NOMO-1 treated with DMSO at 0.1 percent for 48 hours (cell line): ENCODE measurements around the gene ARHGAP11A.
"Not testable (repeated sequence)": the region's sequence is repeated elsewhere in the genome, so short reads cannot be mapped to it uniquely, and the experiment has no call there.

ENCODE experiments used
- DNase-seq: peaks from one replicate; lab custom pipeline; 2025; ENCODE audit not compliant: unreplicated experiment; lab: John Stamatoyannopoulos, UW

The ARHGAP11A gene, protein sequence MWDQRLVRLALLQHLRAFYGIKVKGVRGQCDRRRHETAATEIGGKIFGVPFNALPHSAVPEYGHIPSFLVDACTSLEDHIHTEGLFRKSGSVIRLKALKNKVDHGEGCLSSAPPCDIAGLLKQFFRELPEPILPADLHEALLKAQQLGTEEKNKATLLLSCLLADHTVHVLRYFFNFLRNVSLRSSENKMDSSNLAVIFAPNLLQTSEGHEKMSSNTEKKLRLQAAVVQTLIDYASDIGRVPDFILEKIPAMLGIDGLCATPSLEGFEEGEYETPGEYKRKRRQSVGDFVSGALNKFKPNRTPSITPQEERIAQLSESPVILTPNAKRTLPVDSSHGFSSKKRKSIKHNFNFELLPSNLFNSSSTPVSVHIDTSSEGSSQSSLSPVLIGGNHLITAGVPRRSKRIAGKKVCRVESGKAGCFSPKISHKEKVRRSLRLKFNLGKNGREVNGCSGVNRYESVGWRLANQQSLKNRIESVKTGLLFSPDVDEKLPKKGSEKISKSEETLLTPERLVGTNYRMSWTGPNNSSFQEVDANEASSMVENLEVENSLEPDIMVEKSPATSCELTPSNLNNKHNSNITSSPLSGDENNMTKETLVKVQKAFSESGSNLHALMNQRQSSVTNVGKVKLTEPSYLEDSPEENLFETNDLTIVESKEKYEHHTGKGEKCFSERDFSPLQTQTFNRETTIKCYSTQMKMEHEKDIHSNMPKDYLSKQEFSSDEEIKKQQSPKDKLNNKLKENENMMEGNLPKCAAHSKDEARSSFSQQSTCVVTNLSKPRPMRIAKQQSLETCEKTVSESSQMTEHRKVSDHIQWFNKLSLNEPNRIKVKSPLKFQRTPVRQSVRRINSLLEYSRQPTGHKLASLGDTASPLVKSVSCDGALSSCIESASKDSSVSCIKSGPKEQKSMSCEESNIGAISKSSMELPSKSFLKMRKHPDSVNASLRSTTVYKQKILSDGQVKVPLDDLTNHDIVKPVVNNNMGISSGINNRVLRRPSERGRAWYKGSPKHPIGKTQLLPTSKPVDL

DNA sequence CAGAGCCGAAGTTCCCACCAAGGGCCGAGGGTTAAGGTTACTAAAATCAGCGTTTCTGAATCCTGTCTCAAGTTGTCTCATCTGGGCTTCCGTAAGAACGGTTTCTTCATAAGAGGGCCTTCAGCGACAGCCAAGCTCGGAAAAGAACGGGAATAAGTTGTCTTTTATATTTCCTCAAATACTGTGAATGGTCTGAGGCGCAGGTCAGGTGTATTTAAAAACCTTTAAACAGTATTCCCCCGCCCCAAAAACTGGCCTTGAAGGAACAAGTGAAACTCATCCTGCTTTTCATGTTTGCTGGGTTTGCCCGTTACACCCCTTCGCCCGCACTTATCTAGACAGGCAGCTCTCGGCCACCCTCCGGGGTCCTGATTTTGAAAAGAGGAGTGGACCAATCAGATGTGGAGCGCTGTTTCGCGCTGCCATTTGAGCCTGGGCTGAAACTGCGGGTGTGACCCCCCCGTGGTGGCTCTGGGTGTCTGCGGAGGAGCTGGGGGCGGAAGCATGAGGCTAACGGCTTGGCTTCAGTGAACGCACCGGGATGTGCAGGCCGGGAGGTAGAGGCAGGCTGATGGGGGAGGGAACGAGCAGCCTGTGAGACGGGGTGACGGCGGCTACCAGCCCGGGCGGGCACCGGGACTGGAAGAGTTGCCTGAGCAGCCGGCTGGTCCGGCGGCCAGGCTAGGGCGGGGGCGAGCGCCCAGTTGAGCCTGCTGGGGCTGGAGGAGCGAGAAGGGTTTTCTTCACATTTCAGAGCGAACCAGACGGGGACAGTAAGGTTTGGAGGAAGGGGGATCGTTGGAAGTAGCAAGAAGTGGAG, at the start of gene ARHGAP11A:
ARHGAP11A (plus strand) TSS at position 454 of the 820 bp plus-strand sequence. CDS start 708 bp downstream, outside the sequence.
- not testable (repeated sequence) for DNase-seq

DNA sequence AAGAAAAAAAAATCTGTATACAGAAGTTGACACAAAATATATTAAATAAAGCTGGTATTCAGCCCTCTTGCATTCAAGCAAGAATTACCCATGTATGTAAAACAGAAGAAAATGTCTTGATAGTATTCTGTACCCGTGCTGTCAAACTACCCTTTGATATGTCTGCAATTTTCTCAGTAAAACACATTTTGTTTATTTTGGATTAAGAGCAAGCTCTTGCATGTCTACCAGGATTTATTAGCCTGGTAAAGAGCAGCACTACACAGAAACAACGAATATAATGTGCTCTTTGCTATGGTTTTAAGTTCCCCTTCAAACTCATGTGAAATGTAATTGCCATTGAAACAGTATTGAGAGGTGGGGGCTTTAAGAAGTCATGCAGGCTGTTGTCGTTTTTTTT, 46.3 kb upstream of the ARHGAP11A start:
- DNase-seq = not testable (repeated sequence)

DNA sequence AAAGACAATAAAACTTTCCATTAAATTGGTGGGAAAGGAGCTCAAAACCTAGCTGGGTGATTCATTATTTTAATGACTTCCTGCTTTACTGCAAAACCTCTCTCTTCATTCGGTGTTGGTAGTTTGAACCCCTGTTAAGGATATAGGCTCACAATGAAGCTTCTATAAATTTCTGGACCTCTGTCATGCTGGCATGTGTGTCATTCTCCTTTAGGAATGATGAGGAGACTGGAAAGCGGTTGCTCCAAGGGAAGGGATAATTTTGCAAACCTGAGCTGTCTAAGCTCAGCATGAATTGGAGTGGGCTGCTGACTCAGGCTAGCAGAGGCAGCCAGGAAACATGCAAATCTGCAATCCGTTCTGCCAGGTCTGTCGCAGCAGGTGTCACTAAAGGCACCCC, 36.8 kb upstream of the ARHGAP11A start:
- DNase-seq = not testable (repeated sequence)

DNA sequence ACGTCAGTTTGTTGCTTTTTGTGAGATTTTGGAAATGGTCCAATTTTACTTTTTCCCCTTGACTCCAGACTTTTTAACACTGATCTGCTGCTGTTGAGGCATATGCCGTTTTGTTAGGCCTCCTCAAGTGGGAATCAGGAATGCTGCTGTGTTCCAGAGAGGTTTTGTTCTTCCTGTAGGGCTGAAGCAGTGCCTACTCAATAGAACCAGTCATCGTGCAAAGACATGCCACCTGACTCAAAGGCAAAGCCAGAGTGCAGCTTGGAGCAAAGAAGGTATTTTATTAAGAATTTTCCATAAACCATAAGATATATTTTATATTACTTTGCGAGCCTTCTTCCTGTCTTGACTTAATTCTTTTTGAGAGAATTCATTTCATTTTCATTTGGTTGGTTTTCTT, 29.5 kb upstream of the ARHGAP11A start:
- not testable (repeated sequence) for DNase-seq

DNA sequence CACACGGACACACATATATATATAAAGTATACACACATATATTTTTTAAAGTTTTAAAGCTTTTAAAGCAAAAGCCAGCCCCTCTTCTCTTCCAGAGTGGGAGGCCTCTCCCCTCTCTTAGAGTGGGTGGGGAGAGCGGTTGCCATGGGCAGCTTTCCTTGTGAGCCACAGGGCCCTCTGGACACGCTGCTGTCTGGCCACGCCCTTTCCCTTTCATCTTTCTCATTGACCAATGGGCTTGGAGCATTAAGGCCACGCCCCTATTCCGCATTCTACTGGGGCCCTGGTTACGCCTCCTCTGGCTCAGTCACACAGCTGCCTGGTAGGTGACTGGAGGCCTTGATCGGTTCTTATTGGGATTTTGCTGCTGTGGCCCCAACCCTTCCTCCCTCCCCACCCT, 22.2 kb upstream of the ARHGAP11A start, which contains the start of gene GOLGA8N:
GOLGA8N (plus strand) TSS at position 306 of the 400 bp plus-strand sequence.
- DNase-seq = not testable (repeated sequence)

DNA sequence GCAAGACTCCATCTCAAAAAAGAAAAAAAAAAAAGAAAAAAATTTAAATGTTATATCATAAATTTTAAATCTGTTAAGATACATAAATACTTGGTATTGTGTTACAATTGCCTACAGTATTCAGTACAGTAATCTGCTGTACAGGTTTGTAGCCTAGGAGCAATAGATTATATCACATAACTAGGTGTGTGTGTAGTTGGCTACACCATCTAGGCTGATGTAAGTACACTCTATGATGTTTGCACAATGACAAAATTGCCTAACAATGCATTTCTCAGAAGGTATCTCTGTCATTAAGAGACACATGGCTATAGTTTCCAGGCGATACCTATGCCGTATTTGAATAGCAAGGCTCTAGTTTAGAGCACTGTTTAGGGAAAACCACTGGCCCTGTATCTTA, 5.8 kb upstream of the ARHGAP11A start:
- DNase-seq = not testable (repeated sequence)

DNA sequence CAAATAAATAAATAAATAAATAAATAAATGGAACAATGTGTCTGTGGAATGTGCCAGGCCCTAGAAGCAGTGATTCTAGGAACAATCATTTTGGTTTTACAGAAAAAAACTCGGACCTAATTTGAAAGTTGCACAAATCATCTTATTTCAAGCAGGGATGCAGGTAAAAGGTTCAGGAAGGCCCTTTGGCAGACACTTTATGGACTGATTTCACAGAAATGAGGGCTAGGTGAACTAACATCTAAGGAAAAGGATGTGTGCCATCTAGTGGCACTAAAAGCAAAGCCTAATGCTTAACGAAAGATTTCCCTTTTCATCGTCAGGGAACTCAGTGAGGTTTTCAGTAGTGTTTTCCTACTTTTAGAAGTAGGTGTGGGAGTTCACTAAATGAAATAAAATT, 4.6 kb upstream of the ARHGAP11A start:
- DNase-seq = not testable (repeated sequence)

DNA sequence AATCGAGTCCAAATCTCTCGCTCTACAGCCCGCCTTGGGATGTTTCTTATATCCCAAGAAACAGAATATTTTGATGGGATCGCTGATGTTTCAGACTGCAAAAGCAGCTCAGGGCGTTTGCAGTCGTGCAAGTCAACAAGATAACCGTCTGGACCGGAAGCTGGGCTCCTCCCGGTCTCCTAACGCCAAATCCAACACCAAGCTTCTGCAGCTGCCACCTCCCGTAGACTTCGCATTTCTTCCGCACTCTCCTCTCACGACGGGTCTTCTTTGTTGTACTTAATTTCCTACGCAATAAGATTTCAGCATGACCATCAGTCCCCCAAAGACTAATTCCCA, 623 bp upstream of the ARHGAP11A start:
- not testable (repeated sequence) for DNase-seq

DNA sequence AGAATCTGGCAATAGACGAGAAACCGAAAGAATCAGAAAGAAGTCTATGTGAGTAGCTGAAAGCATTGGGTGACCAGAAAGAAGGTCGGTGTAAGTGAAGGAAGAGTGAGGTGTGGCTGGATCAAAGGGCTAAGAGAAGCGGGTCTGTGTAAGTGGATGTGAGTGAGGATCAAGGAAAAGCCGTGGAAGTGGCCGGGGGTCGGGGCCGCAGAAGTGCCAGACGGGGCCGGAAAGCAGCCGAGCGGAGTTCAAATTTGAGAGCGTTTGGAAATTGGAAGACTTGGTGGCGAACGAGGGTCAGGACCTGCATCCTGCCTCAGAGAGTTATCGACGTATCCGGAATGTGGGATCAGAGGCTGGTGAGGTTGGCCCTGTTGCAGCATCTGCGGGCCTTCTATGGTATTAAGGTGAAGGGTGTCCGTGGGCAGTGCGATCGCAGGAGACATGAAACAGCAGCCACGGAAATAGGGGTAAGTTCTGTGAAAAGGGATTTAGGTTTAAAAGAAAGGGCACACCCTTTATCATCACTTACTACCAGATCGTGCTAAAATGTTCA, 645 bp downstream of the ARHGAP11A start:
- DNase-seq = not testable (repeated sequence)

DNA sequence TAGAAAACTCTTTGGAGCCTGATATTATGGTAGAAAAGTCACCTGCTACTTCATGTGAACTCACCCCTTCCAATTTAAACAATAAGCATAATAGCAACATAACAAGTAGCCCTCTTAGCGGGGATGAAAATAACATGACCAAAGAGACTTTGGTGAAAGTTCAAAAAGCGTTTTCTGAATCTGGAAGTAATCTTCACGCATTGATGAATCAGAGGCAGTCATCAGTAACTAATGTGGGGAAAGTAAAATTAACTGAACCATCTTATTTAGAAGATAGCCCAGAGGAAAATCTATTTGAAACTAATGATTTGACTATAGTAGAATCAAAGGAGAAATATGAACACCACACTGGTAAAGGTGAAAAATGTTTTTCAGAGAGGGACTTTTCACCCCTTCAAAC, 21.1 kb downstream of the ARHGAP11A start:
- no peak for DNase-seq

DNA sequence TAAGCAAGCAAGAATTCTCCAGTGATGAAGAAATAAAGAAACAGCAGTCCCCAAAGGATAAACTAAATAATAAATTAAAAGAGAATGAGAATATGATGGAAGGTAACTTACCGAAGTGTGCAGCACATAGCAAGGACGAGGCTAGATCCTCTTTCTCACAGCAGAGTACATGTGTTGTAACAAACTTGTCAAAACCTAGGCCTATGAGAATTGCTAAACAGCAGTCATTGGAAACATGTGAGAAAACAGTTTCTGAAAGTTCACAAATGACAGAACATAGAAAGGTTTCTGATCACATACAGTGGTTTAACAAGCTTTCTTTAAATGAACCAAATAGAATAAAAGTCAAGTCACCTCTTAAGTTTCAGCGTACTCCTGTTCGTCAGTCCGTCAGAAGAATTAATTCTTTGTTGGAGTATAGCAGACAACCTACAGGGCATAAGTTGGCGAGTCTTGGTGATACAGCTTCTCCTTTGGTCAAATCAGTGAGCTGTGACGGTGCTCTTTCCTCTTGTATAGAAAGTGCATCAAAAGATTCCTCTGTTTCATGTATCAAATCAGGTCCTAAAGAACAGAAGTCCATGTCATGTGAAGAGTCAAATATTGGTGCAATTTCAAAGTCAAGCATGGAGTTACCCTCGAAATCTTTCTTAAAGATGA, 21.7 kb downstream of the ARHGAP11A start:
- DNase-seq = no peak

DNA sequence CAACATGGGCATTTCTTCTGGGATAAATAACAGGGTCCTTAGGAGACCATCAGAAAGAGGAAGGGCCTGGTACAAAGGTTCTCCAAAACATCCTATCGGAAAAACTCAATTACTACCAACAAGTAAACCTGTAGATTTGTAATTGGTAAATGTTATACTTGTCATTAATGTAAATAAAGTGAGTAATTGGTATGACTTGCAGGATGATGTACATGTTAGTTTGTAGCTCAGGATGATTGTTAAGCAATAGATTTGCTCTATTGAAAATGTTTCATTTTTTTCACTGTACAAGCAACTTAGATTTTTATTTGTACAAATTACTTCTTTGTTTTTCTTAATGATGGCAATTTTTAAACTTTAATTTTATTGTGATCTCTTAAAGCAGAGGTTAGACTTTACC, 22.4 kb downstream of the ARHGAP11A start:
- DNase-seq = no peak

DNA sequence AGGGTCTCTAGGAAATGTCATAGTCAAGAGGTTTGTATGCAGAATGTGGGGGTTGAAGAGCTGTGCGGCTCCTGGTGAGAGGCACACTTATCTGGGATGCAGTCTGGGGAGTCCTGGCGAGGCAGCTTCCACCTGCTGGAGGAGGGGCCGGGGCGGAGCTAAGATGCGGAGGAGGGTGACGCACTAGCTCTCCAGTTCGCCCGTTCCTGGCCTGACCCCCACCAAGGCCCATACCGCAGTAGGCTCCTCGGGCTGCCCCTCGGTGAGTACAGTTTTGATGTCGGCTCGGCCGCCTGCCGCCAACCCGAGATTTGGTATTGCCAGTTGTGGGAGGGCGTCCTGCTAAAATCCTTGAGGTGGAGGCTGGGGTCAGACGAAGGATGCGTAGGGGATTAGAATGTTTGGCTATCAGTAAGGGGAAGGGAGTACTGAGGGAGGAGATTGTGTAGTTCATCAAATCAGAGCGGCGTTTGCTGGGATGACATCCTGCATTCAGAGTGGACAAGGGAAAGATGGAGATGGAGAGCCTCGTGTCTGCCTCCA, 26.3 kb downstream of the ARHGAP11A start, which contains the start of gene SCG5:
SCG5 (plus strand) TSS at position 194 of the 543 bp plus-strand sequence. CDS start 1,883 bp downstream, outside the sequence.
- no peak for DNase-seq

DNA sequence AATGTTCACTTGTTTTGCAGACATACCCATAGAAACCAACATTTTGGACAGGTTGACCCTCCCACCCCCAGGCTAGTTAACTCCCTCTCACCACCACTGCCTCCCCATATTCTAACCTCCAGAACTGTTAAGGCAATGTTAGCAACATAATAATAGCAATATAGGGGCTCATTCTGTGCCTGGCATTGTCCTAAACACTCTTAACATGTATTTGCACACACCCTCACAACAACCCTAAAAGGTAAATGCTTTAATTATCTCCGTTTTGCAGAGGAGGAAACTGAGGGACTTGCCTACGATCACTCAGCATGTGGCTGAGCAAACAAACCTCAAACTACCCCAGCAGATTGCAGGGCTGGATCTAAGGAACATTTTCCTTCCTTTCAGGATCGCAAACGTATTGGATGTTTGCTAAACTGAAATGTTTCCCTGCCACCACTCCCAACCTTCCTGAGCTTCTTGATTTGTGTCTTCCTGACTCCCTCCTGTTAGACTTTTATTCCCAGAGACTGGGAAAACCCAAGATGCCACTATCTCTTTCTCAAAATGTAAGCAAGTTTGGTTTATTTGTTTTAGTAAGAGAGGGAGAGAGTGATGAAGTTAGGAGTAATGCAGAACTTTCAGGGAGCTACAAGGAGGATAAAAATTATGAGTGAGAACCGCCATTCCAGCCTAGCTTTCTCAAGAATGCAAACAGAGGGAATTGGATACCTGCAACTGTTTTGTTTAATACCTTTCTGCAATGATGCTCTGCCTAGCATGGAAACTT, 27.5 kb downstream of the ARHGAP11A start:
- DNase-seq = no peak

DNA sequence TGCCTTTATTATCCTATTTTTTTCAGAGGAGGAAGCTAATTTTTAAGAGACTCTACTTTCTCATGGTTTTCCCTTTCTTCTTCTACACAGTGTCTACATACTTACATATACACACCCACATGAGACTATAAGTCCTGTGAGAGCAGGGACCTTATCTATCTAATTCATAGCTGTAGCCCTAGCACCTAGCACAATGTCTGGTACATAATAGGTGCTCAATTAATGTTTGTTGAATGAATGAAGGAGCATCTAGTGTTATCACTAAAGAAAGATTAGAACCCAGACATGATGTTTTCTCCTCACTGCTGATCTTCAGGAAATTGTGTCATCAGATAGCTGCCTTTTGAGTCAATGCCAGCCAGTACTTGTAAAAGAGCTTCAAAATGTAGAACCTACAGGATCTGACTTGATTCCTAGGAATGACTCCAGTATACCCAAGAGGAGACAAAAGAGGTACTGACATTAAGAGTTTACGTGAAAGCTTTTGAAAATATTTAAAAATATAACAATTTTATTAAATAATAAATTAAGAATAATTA, 28.7 kb downstream of the ARHGAP11A start:
- DNase-seq = no peak

DNA sequence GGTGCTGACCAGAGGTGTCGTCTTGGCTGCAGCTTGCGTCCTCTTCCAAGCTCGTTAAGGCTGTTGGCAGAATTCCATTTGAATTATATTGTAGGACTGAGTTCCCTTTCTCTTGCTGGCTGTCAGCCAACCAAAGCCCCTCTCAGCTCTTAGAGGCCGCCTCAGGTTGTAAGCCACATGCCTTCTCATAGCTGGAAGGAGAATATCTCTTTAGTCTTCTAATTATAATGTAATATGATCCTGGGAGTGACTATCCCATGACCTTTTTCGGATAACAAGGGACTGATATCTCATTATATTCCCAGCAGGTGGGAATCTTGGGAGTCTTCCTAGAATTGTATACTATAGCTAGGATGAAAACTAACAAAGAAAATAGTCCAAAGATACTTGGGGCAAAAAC, 31.0 kb downstream of the ARHGAP11A start:
- no peak for DNase-seq

DNA sequence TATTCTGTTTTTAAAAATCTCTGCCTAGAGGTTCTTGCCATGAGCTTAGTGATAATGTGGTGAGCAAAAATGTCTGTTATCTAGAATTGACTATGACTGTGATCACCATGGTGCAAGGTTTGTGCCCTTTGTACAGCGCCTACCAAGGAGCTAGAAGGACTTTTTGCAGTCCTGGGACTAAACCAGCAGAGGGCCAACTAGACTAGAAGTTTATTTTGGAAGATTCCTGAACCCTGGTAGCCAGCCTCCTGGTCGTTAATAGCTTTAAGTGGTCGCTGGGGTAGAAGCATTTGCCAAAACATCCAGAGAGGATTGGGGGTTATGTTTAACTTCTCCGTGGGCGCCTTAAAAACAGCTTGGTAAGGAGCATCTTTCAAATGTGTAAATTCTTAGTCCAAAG, 34.0 kb downstream of the ARHGAP11A start:
- DNase-seq = no peak

DNA sequence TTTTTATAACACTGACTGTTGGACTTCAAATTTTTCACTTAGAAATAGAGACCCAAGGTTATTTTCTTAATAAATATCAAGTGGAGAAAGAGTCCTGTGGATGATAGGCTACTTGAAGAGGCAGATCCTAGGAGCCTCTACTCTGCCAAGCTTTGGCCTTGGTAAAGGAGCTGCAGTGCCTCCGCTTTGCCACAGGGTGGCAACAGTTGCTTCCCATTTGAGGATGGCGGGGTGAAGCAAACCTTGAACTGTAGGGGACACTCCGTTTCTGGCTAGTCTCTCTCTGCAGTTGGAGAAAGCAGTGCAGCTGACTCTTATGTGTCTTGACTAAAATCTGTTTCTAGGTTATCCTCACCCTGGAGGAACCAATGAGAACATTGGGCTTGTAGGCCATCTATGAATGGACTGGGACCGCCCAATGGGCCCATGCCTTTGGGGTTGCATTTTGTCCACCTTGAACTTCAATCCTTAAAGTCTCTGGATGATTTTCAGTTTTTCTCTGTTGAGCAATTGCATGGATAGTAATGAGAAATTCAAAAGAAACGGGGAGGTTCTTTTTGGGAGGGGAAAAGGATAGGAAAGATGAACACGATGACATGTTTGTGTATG, 36.0 kb downstream of the ARHGAP11A start:
- DNase-seq = peak; percentile 33
